ENCODE data around the gene ACSL5. TPM values are rescaled to one million over a fixed set of nuclear protein-coding genes. Genes with fewer than 3 reads are reported as not detected.

ACSL5 gene
- total and polyA plus RNA-seq, 2 of the 8 experiments (the other 6 are each of a cell fraction or from before 2014, with no cell fraction given), result not detected

DNA sequence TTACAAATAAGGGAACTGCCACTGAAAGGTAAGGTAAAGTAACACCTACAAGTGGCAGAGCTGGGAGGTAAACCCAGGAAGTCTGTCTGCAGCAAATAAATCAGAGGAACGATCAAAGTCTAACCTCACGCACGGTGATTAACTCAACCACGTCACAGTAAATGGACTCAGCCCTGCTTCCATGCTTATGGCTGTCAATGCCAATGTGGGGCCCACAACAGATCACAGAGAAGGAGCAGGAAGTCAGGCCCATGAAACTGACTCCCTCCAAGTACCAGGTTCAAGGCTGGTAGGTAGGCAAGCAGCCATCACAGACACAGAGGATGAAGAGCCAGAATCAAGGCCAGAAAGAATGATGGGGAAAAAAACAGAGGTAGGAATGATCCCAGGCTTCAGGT lies 38.0 kb upstream of the ACSL5 start (continued):
- TF ChIP-seq, protein P1, sequence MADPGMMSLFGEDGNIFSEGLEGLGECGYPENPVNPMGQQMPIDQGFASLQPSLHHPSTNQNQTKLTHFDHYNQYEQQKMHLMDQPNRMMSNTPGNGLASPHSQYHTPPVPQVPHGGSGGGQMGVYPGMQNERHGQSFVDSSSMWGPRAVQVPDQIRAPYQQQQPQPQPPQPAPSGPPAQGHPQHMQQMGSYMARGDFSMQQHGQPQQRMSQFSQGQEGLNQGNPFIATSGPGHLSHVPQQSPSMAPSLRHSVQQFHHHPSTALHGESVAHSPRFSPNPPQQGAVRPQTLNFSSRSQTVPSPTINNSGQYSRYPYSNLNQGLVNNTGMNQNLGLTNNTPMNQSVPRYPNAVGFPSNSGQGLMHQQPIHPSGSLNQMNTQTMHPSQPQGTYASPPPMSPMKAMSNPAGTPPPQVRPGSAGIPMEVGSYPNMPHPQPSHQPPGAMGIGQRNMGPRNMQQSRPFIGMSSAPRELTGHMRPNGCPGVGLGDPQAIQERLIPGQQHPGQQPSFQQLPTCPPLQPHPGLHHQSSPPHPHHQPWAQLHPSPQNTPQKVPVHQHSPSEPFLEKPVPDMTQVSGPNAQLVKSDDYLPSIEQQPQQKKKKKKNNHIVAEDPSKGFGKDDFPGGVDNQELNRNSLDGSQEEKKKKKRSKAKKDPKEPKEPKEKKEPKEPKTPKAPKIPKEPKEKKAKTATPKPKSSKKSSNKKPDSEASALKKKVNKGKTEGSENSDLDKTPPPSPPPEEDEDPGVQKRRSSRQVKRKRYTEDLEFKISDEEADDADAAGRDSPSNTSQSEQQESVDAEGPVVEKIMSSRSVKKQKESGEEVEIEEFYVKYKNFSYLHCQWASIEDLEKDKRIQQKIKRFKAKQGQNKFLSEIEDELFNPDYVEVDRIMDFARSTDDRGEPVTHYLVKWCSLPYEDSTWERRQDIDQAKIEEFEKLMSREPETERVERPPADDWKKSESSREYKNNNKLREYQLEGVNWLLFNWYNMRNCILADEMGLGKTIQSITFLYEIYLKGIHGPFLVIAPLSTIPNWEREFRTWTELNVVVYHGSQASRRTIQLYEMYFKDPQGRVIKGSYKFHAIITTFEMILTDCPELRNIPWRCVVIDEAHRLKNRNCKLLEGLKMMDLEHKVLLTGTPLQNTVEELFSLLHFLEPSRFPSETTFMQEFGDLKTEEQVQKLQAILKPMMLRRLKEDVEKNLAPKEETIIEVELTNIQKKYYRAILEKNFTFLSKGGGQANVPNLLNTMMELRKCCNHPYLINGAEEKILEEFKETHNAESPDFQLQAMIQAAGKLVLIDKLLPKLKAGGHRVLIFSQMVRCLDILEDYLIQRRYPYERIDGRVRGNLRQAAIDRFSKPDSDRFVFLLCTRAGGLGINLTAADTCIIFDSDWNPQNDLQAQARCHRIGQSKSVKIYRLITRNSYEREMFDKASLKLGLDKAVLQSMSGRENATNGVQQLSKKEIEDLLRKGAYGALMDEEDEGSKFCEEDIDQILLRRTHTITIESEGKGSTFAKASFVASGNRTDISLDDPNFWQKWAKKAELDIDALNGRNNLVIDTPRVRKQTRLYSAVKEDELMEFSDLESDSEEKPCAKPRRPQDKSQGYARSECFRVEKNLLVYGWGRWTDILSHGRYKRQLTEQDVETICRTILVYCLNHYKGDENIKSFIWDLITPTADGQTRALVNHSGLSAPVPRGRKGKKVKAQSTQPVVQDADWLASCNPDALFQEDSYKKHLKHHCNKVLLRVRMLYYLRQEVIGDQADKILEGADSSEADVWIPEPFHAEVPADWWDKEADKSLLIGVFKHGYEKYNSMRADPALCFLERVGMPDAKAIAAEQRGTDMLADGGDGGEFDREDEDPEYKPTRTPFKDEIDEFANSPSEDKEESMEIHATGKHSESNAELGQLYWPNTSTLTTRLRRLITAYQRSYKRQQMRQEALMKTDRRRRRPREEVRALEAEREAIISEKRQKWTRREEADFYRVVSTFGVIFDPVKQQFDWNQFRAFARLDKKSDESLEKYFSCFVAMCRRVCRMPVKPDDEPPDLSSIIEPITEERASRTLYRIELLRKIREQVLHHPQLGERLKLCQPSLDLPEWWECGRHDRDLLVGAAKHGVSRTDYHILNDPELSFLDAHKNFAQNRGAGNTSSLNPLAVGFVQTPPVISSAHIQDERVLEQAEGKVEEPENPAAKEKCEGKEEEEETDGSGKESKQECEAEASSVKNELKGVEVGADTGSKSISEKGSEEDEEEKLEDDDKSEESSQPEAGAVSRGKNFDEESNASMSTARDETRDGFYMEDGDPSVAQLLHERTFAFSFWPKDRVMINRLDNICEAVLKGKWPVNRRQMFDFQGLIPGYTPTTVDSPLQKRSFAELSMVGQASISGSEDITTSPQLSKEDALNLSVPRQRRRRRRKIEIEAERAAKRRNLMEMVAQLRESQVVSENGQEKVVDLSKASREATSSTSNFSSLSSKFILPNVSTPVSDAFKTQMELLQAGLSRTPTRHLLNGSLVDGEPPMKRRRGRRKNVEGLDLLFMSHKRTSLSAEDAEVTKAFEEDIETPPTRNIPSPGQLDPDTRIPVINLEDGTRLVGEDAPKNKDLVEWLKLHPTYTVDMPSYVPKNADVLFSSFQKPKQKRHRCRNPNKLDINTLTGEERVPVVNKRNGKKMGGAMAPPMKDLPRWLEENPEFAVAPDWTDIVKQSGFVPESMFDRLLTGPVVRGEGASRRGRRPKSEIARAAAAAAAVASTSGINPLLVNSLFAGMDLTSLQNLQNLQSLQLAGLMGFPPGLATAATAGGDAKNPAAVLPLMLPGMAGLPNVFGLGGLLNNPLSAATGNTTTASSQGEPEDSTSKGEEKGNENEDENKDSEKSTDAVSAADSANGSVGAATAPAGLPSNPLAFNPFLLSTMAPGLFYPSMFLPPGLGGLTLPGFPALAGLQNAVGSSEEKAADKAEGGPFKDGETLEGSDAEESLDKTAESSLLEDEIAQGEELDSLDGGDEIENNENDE (IDR thresholded peaks at IDR 0.05; ENCODE audit: insufficient replicate concordance, low read length), result no peak
